NOMO-1 (cell line): Measurements from ENCODE around the gene PEAK1.

ENCODE experiments used
- DNase-seq, 2 experiments: peaks; one replicate each; lab custom pipeline; 2025; ENCODE audit not compliant: unreplicated experiment in 2 of 2; lab: John Stamatoyannopoulos, UW

PEAK1 gene

DNA sequence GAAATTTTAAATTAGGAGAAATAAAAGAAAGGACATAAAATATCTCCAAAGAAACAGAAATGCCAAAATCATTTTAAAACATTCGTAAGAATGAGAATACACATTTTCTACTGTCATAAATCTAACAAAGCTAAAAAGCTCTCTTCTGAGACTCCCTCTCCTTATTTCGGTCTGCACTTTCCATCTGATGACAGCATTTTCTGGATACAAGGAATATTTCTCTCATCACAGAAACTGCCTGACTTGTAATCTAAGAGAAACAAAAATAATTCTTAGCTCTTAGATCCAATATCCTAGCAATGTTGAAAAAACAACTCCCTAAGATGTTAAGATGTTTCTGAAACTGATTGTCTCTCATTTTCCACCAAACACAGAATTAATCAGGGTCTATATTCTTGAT, 93.5 kb downstream of the PEAK1 start:
- DNase-seq: no peak

DNA sequence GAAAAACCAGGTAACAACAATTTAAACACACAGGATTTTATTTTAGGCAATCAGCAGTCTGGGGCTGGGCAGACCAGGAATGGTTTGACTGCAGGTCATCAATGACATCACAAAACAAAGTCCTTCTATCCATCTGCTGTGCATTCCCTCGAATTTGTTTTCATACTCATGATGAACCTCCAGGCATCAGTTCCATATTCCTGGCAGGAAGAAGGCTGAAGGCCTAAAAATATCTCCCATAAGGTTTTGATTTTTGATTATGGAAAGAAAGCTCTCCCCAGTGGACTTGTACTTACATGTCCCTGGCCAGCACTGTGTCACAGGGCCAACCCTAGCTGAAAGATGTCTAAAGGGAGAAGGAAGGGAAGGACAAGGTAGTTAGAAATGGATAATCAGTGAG, 107.4 kb downstream of the PEAK1 start:
- no peak for DNase-seq

DNA sequence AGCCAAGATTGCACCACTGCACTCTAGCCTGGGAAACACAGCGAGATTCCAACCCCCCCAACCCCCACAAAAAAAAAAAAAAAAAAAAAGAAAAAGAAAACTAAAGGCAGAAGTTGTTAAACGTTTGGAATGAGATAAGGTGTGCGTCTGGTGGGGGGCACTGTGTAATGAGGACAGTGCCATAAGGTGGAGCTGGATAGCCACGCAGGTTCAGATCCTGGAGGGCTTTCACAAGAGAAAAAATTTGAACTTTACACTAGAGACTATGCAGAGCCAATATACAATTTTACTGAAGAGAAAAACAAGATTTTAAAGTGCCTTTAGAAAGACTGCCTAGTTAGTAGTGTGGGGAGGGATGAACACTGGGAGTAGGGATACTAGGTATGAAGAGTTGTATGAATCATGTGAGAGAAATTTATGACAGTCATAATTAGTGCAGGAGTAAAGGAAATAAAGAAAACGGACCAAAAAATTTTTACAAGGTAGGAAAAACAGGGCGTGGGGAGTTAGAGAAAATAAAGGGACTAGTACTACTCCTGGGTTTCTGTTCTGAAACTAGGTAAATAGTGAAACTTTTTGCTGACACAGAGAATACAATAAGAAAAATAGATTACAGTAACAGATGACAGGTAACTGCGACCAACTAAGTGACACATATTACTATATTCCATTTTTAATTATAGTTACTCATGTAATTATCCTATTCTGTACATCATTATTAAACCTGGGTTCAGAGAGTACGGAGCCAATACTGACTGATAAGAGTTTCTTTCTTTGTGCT, 108.1 kb downstream of the PEAK1 start:
- DNase-seq: no peak

DNA sequence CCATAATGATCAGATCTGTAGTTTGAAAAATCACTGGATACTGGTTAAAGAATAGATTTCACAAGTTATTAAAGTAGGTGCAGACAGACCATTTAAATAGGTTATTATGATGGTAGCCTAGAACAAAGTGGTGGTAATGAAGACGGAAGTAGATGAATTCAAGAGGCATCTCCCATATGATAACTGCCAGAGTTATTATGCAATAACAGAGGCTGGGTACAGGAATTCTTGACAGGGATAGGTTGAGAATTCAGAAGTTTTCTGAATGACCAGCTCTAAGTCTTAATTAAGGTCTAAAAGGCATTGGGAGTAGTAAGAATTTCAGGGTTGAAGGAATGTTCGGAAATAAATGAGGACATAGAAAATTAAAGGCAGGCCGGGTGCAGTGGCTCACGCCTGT, 108.9 kb downstream of the PEAK1 start:
- DNase-seq: no peak

DNA sequence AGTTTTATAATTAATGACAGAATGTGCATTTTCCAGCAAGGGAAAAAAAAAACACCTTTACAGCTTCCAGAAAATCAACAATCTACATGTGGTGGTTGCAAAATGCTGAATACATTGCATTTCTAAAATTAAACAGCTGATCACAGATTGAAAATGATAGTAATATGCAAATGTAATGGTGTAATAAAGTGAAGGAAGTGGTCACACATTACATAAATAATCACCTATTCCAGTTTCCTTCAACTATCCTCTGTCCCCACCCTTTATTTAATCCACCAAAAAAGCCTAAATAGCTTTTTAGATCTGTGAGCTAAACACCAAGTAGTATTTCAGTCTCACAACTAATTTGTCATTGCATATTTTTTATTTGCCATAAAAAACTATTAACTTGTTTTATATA, 110.5 kb downstream of the PEAK1 start:
- no peak for DNase-seq

DNA sequence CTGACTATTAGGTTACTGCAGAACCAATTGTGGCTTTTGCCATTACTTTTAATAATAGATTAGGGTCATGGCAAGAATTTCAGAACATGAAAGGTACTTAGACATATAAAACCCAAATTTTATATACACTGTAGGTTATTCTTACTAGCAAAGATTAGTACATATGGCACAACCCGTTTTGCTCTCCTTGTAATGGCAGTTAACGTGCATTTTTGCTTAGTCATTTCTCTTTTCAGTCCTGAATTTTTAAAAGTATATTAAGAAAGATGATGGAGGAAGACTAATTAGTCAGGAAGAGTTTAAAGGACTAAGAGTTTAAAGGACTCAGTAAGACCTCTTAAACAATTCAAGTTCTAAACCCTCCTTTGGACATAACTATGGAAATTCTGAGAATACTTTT, 114.0 kb downstream of the PEAK1 start:
- DNase-seq: no peak

DNA sequence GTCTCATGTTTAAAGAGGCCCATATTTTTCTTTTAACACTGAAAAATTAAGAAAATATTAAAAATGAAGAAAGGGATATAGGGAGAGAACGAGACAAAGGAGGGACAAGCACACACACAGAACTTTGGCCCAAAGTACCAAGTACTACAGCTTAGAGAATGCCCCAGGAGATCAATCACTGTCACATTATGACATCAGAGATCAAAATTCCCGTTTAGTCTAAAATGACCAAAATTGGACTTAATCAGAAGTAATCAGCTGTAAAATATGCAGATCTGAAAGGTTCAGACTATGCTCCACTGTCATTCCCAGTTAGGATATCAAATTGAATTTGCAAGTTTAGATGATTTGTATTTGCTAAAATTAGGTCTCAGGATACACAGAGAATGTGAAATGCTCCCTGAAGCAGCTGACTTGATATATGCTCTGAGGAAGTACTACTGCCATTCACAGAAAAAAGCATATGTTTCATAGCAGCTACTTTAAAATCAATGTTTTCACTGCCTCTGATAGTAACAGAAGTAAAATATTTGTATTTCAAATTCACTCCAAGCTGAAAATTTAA, 123.0 kb downstream of the PEAK1 start:
- no peak for DNase-seq

DNA sequence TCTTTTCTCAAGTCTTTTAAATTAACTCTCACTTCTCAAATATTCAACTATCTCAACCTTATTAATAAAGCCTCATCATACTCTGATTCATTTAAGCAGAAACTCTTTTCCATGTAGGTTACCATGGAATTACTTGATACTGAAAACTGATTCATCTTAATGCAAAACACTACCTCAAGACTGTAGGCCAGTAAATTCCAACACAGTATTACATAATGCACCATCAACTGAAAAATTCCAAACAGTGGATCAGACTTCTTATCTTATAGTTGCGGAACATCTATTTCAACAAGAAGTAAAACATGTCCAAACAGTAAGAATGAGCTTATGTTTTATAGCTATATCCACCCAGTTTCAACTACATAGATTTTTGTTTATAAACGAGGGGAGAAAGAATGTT, 124.5 kb downstream of the PEAK1 start:
- DNase-seq: no peak

DNA sequence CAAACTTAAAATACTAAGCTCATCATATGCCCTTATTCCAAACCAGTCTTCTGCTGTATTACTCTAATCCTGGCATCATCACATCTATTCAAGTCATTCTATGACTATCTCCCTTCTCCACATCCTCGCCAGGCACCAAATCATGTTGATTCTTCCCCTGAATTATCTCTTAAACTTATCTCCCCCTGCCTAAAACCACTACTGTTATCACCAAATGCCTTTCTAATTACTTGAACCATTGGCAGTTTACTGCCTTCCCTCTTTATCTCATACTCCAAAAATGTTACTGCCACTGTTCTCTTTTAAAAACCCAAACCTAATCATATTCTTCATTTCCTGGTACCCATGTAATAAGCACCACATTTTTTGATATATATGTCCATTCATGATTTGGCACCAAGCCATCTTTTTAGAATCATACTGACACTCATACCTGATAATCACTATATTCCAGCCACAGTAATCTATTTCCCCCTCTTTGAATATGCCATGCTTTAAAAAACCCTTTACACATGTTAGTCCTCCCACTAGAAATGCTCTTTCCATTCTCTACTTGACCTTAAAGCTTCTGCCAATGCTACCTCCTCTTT, 126.8 kb downstream of the PEAK1 start:
- no peak for DNase-seq

DNA sequence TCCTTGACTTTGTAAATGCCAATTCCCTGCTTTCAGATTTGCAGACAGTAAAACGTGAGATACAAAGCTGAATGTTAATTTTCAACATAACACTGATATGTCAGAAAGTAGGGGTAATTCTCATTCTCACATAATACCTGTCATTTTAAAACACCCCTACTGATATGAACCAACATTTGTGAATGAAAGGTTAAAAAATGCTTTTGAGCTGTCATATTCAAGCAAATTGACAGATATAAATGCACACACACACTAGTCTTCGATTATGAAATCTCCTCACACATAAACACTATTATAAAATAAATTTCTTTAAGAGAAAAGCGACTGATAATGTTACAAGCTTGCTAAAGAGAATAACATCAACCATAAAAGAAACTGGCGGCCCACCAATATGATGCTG, 128.8 kb downstream of the PEAK1 start:
- DNase-seq: no peak

DNA sequence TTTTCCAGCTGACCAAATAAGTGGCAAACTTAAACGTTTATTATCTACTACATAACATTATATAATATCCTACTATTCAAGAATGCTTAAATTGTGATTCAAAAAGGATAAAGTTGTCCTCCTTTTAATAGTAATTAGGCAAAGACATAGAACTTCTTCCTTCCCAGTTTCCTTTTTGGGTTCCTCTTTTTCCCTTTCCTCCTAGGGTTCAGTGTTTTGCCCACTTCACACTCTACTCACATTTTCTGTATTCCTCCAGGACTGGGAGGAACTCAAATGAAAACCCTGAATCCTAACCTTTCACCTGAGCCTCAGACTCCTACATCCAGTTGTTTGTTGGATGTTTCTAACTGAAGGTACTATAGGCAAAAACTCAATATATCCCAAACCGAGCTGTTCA, 132.5 kb downstream of the PEAK1 start:
- DNase-seq: no peak

DNA sequence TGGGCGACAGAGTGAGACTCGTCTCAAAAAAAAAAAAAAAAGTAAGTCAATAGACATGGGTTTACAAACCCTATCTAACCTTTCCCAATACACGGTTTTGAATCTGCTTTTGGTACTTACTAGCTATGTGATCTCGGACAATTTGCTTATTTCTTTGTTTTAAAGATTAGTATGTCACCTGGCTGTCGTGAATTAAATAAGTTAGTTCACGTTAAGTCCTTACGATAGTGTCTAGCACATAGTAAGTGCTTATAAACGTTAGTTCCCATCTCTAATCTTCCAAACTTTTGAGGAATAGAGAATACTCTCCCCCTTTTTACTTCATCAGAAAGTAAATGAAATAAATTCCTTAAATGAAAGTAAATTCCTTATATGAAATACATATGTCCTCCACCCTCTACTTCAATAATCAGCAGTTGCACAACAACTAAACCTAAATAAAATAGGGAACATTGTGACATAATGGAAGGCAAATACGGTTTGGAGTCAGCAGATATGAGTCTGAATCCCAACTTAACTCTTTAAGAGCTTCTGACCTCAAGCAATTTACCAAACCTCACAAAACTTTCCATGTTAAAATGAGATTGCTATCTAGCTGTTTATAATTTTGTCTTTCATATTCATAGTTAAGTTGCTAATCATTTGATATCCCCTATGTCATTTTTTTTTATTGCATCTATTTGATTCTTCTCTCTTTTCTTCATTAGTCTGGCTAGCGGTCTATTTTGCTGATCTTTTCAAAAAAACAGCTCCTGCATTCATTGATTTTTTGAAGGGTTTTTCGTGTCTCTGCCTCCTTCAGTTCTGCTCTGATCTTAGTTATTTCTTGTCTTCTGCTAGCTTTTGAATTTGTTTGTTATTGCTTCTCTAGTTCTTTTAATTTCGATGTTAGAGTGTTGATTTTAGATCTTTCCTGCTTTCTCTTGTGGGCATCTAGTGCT, 134.6 kb downstream of the PEAK1 start:
- no peak for DNase-seq

DNA sequence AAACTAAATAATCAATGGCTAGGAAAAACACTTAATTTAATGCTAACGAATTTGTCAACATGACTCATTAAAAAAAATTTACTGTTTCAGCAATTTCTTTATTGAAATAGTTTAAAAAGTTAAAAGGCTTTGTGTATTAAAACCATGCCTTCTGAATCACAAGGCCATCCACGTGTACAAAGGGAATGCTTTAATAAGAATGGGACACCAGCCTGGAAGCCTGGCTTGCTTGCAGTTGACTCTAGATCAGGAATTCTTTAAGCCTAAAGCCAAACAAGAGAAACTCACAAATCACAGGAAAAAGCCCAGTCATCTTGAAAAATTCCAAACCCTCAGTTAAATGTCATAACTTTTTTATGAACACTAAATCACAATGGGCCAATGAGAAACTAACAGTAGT, 137.6 kb downstream of the PEAK1 start:
- DNase-seq: no peak

DNA sequence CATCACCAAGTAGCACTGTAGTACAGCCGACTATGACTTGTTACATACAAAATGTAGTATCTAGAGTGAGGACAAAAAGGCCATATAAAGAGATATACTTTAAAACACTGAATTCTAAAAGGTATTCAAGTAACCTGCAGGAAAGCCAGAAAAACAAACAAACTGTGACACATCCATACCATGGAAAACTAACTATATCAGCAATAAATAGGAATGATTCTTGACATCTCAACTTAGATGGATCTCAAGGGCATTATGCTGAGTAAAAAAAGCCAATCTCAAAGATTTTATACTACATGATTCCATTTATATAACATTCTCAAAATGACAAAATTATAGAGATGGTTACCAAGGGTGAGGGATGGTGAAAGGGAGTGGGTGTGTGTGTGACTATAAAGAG, 143.0 kb downstream of the PEAK1 start:
- no peak for DNase-seq

DNA sequence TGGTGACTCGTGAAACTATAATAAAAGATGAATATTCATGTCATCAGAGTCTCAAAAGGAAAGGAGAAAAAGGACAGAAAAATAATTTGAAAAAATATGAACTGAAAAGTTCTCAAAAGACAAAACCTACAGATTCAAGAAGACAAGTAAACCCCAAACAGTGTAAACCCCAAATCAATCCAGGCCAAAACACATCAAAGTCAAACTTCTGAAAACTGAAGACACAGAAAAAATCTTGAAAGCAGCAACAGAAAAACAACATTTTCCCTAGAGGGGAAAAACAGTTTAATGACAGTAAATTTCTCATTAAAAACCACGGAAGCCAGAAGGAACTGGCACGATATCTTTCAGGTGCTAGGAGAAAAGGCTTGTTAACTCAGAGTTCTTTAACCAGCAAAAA, 143.8 kb downstream of the PEAK1 start:
- no peak for DNase-seq

DNA sequence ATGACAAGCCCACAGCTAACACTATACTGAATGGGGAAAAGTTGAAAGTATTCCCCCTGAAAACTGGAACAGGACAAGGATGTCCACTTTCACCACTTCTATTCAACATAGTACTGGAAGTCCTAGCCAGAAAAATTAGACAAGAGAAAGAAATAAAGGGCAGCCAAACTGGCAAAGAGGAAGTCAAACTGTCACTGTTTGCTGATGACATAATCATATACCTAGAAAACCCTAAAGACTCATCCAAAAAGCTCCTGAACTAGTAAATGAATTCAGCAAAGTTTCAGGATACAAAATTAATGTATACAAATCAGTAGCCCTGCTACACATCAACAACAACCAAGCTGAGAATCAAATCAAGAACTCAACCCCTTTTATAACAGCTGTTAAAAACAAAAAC, 146.8 kb downstream of the PEAK1 start:
- DNase-seq: peak in 1 of 2 experiments; percentile 44

DNA sequence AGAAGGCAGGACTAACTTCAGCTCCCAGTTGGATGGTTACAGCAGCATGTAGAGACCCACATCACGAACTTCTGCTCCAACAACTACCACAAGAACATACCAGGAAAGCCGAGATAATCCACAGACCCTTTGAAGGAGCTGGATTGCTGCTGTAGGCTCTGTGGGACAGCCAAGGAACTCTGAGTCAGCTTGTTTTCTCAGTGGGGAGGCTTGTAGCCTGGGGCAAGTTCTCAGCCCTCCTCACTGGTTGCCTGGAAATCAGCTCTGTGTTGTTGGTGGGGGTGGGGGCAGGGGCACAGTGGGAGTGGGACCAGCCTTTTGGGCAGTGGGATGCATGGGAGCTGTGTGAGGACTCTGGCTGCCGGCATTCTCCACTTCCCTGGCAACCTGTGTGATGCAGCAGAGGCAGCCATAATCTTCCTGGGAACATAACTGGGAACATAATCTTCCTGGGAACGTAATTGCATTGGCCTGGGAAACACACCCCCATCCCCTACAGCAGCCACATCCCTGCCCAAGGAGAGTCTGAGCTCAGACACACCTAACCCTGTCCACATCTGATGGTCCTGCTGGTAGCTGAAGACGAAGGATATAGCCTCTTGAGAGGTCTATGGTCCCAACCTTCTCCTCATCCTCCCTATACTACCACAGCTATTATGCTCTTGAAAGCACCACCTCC, 153.1 kb downstream of the PEAK1 start:
- no peak for DNase-seq

DNA sequence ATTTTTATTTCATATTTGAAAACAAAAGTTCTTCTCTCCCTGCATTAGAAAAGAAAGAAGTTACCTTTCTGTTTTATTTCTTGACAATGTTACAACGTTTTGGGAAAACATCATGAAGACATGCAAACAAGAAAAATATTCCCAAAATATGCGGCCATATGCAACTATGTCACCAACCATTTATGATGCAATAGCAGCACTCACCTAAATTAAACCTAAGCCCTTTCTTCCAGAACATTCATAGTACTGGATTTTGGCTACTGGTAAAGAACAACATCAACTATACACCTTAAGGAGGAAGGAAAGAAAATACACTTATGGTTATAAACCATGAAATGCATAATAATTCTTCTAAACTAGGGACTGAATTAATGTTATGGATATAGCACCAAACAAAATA, 164.5 kb downstream of the PEAK1 start:
- DNase-seq: no peak

DNA sequence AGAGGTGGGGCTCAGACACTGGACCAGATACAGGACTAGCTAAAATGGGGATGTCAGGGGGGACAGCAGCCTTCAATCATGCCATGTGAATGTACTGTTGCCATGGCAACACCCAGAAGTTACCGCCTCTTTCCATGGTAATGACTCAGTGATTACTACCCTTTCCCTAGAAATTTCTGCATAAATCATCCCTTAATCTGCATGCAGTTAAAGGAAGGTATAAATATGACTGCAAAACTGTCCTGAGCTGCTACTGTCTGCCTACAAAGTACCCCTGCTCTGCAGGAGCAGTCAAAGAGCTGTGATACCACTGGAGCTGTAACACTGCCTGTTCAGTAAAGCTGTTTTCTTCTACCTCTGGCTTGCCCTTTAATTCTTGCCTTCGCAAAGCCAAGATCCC, 168.2 kb downstream of the PEAK1 start:
- no peak for DNase-seq

DNA sequence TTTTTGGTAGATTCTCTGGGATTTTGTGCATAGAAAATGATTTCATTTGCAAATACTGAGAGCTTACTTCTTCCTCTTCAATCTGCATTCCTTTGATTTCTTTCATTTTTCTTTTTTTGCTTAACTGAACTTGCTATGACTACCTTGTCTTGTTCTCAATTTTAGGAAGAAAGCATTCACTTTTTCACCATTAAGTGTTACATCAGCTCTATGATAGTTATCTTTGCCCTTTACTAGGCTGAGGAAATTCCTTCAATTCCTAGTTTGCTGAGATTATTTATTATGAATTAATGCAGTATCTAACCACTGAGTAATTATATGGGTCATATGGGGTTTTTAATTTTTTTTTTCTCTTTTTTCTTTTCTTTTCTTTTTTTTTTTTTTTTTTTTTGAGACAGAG, 172.8 kb downstream of the PEAK1 start:
- no peak for DNase-seq
